Lower lobe of right lung (tissue), 2 donors: Measurements from ENCODE around the gene GOLGA6A. TPM values are rescaled to one million over a fixed set of nuclear protein-coding genes. Genes with fewer than 3 reads are reported as not detected.

Source experiments
- ATAC-seq, 2 donors: fragments of 200-7000 bp; cut with Tn5 transposase; one replicate each; pipeline ENCODE4 v1.9.1; 2020 to 2022; ENCODE audit warnings: mild to moderate bottlenecking in 2 of 2, moderate library complexity in 2 of 2
- DNase-seq: peaks from one replicate; pipeline ENCODE4 v3.0.0-alpha.2; 2020
- H3K27ac ChIP-seq: fragments of 200-600 bp; one replicate; pipeline ENCODE4 v1.8.0; 2022
- H3K27me3 ChIP-seq: fragments of 200-600 bp; one replicate; pipeline ENCODE4 v1.8.0; 2022; ENCODE audit warnings: low read depth
- H3K36me3 ChIP-seq: fragments of 200-600 bp; one replicate; pipeline ENCODE4 v1.8.0; 2022; ENCODE audit warnings: mild to moderate bottlenecking
- H3K4me1 ChIP-seq: fragments of 200-600 bp; one replicate; pipeline ENCODE4 v1.8.0; 2022
- H3K4me3 ChIP-seq: fragments of 200-600 bp; one replicate; pipeline ENCODE4 v1.8.0; 2022; ENCODE audit warnings: mild to moderate bottlenecking
- H3K9me3 ChIP-seq: fragments of 200-600 bp; one replicate; pipeline ENCODE4 v1.8.0; 2022
- CTCF ChIP-seq: fragments of 200-600 bp; IDR thresholded peaks from one replicate; pipeline ENCODE4 v1.8.0; 2022; ENCODE audit warnings: antibody characterized with exemption, mild to moderate bottlenecking
- intact Hi-C: fragments of 100-400 bp; cut with DNase I; formaldehyde crosslinking; loops from one replicate; pipeline ENCODE4 v1.11.0; 2022
- total RNA-seq: library from RNA; stranded (reverse); fragmentation: NEBNext Ultra II Directional; extraction: Animal tissue kit (Norgen Biotek cat#: 25700); gene quantifications from one replicate; pipeline ENCODE4 v1.2.1, GENCODE V29; 2021
- donor health status: DM: no; HTN: yes; CAD: no; lungs with severe emphysema.

Gene GOLGA6A
- total RNA-seq, 1 donor from 2014 or later = not detected

GRCh38 chr15:74022706-74023470 is 59.5 kb downstream of the GOLGA6A start:
- H3K9me3 ChIP-seq = no peaks in the 10 kb centered on the region
- no peak for ATAC-seq
- H3K4me1 ChIP-seq = peaks cover 25% of the 10 kb centered on the region
- no peak overlapping the region for H3K27ac ChIP-seq
- no peak overlapping the region for H3K4me3 ChIP-seq
- intact Hi-C loops = no loop called here
- H3K27me3 ChIP-seq = no peaks in the 10 kb centered on the region
- TF ChIP-seq CTCF = no peak
- DNase-seq = no peak
- H3K36me3 ChIP-seq = peaks cover 68% of the 10 kb centered on the region

Other genes starting within 250 kb of the GOLGA6A start
- gene TBC1D21, start 209.0 kb downstream of the GOLGA6A start, total RNA-seq = not detected
- gene LOXL1, start 156.1 kb downstream of the GOLGA6A start, total RNA-seq = 7.6 TPM
- gene STOML1, start 90.3 kb downstream of the GOLGA6A start, total RNA-seq = 16.3 TPM
- gene PML, start 87.8 kb downstream of the GOLGA6A start, total RNA-seq = 79.4 TPM
- 1.2 TPM for gene ISLR2, start 48.0 kb upstream of the GOLGA6A start, total RNA-seq
- gene ISLR, start 91.2 kb upstream of the GOLGA6A start, total RNA-seq = 24.0 TPM
- gene STRA6, start 120.2 kb upstream of the GOLGA6A start, total RNA-seq = not detected
- 5.9 TPM for gene CCDC33, start 153.8 kb upstream of the GOLGA6A start, total RNA-seq